GM18502 (cell line): ENCODE measurements around the gene DNMT3A.

Experiments used
- ATAC-seq: cut with Tn5 transposase; IDR thresholded peaks from one replicate; pipeline ENCODE4 v1.9.1; 2021; ENCODE audit warnings: mild to moderate bottlenecking; ENCODE audit not compliant: unreplicated experiment, poor library complexity

Gene DNMT3A

GRCh38 chr2:25347846-25348245 is 6.1 kb upstream of the DNMT3A start:
- no peak for ATAC-seq

DNA sequence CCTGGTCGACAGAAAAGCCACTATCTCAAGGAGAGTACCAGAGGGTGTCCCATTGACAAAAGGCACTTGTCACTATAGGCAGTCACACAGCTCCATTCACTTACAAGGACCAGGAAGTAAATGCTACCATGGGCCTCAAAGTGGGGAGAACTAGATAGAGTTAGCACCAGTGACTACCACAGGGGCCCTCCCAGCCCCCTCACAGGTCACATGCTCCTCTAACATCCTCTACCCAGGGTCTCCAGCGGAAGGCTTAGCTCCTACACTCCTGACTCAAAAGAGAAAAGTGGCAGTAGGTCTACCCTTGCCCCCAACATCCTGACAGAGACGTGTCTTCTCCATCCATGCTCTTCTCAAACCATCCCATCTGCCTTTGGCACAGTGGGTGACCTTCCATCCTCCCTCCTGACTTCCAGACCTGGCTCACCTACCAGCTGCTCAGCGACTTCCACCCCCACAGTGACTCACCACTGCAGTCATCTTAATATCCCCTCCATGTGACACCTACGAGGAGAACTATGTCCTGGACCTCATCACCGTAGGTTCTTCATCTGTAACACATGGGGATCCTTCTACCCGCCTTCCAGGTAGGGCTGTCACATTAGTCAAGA is 5.6 kb upstream of the DNMT3A start:
- no peak for ATAC-seq

DNA sequence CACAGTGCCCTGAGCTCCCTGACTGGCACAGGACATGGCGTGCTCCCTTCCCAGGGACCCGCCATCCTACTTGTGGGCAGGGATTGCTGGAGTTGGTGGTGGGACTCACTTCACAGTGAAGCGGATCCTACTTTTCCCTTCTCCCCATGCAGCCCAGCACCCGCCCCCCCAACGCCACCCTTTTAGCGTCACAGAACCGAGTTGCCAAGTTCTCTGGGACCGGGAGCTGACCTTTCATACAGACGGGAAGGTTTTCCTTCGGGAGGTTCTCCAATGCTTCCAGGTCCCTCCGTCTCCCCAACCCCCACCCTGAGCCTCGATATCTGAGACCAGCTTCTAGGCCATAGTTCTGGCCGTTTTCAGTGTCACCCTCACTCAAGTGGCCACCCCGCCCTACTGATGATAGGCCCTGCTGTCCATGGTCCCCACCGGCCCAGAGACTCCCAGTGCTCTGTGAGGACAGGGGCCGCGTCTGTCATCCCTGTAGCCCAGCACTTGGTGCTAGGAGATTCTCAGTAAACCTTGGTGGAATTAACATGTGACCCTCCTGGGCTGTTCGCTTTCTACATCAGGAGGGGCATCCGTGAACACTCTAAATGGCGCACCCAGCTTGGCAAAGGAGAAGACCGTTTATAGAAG is 1.6 kb upstream of the DNMT3A start:
- no peak for ATAC-seq

- ATAC-seq = peak; percentile 75
These were observed 854 bp upstream of the DNMT3A start for GRCh38 chr2:25342372-25343186.

DNA sequence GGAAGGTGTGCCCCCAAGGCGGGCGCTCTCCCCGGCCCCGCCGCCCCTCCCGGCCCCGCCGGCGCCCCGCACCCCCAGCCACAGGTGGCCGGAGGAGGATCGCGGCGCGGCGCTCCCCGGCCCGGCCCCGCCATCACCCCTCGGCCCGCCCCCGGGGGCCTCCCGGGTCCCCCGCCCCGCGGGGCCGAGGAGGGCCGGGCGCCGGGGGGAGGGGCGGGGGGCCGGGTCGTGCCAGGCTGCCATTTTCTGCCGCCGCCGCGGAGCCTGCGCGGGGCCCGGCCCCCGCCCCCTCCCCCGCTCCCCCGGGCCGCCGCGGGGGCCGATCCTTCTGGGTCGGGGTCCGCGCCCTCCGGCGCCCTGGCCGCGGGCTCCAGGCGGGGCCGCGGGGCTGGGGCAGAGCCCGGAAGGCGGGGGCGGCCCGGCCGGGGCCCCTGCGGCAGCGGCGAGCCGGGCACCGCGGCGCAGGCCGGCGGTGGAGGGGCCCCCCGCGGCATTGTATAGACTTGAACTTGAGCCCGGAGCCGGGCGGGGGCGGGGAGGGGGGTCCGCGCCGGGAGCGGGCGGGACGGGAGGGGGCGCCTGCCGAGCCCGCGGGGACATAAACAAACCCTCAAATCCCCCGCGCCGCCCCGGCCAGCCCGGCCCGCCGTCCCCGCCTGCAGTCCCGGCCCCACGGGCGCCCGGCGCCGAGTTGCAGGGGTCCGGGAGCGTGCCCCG is 556 bp downstream of the DNMT3A start:
- ATAC-seq = peak; percentile 27

DNA sequence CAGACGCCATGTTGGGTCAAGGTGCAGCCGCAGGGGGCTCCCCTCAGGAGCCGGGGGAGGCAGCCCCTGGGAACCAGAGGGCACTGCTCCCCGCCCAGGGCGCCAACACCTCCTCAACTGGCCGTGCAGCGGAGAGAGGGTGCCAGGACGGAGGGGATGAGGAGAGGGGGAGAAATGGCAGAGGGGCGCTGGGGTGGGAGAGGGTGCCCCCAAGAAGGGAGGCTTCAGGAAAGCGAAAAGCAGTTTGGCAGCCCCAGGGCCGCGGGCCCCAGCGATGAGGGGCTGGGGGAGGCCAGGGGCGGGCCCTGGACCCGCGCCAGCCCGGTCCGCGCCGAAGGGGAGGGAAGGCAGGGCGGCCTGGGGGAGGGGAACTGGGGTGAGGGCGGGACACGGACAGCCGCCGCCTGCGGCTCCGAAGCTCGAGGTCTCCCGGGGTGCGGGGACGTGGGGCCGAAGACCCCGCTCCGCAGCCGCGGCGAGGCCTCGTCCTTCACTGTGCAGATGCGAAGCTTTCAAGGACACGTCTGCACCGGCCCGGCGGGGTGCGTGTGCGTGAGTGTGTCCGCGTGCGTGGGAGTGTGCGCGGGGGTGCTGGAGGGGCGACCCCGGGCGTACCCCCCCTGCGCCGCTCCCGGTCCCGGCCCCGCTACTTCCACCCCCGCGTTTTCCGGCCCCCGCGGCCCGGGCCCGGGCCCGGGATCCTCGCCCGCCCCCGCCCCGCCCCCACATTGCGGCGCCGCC is 1.4 kb downstream of the DNMT3A start:
- ATAC-seq = no peak

GRCh38 chr2:25339791-25340180 is 1.9 kb downstream of the DNMT3A start:
- no peak for ATAC-seq

DNA sequence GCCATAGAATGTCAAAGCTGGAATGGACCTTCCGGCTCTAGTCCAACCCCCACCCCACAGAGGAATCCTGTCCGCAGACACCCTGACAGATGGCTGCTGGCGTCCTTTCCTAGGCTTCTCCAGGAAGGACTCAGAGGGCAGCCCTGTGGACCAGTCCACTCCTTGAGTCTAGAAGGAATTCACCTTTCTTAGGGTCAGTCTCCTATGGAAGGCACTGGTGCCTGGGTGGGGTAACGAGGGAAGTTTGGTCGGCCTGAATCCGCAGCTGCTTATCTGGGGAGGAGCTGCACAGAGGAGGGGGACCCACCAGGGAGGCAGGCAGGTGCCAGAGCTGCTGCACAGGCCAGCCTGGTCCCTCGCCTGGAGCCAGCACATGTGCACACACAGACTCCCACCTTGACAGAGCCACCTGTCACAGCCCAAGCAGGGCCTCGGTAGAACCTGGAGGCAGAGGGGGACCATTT is 2.5 kb downstream of the DNMT3A start:
- ATAC-seq = no peak

DNA sequence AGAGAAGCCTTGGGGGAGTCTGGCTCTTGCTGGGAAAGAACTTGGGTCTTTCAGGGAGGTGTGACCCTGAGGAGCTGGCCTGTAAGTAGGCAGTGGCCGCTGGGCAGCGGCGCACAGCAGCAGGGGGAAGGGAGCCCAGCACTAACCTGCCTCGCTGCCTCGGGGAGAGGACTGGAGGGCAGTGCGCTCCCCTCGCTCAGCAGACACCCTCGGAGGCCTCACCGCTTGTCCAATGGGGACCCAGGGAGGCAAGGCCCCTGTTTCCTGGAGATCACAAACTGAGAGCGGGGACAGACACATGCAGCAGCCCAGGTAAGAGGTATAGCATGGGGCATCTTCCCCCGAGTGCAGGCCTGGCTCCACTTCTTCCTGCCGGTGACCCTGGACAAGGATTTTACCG is 3.3 kb downstream of the DNMT3A start:
- no peak for ATAC-seq

- no peak for ATAC-seq
These were observed 3.8 kb downstream of the DNMT3A start for GRCh38 chr2:25337891-25338290.

DNA sequence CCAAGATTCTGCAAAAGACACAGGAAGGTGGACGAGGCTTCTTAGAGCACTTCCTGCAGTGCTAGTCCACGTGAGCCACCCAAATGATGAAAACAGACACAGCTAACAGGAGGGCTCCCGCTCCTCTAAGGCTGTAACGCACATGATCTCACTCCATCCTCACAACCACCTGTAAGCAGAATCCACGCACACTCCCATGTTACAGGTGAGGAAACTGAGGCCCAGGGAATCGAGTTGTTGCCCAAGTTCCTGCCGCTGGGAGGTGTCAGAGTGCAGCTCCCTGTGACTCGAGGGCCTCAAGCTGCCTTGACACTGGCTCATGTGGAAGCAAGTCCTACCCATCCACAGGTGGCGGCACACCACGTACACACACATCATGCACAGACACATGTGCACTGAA is 4.4 kb downstream of the DNMT3A start:
- ATAC-seq = no peak

DNA sequence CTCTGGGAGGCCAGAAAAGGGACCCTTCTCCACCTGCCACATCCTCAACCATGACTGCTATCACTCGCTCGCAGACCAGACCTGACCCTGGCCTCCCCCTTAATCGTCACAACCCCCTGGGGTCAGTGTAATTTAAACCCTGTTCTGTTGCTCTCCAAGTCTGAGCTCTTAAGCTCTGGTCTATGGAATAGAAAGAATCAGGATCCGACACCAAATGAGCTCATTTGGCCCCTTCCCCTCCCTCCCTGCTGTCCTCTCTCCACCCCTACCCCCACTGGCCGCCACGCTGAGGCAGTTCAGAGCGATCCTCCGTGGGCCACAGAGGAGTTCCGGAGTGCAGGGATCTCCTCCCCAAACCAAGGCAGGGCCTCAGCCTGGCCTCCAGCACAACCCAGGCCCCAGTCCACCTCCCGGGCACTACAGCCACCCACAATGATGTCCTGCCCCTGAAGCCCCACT is 5.3 kb downstream of the DNMT3A start:
- ATAC-seq = no peak

DNA sequence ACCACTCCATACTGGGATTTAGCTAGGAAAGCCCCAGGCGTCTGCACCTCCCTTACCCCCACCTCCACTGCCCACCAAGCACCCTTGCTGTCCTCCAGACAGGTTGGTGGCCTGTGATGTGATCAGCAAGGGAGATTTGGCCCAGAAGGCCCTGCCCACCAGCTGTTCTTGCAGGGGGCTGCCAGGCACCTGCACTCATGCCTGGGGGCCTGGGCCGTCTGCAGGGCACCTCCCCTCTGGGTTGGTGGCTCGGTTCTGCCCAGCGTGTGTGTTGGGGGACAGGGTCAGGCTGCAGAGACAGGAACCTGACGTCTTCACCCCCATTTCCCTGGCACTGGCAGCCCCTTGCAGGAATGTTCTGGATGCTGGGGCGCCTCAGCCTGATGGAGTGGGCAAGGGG is 5.8 kb downstream of the DNMT3A start:
- no peak for ATAC-seq

- no peak for ATAC-seq
These were observed 6.5 kb downstream of the DNMT3A start for GRCh38 chr2:25335204-25335603.

DNA sequence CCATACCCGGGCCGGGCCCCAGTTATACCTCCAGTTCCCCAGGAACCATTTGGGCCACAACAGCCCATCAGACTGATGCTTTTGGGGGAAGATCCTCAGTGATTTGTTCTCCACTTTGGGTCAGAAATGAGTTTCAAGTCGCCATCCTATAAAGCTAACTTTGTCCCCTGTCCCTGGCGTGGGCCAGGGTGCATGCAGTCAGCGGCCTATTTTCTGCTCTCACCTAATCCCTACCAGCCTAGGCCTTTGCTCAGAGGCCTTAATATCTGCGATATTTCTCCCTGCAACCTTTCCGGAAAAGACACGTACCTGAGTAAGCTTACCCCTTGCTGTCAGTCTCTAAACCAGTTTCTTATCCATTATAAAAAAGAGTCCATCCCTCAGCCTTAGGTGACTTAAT is 7.2 kb downstream of the DNMT3A start:
- no peak for ATAC-seq

DNA sequence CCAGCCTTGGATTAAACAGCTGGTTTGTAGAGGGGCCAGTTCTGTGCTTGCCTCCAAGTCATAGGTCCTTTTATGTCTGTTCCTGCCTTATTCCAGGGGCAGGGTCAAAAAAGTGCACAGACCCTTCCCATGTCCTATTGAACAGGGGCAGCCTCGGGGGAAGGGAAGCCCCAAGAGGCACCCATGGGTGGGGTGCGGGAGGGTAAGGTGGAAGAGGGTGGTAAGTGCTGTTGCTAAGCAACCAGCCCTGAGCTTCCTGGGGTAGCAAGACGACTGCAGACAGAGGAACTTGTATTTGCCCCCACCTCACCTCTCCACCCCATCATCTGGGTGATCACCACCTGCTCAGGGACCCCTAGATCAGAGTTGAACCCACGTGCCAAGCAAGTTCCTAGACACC is 7.7 kb downstream of the DNMT3A start:
- ATAC-seq = no peak

DNA sequence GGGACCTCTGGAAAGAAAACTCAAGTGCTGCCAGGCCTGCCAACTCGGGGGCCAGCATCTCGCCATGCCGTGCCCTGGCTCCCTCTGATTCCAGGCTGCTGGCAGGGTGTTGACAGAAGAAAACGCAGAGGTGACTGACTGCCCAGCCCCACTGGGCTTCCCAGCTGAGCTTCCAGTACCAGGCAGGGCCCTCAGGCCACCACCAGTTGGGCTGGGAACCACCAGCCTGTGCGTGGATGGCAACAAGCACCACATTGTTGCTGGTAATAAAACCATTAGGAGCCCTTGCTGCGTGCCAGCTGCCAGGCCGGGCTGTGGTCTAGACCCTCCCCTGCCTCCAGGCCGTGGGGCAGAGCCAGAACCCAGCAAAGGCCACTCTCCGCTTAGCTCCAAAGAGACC is 9.2 kb downstream of the DNMT3A start:
- ATAC-seq = no peak

GRCh38 chr2:25331686-25332365 is 9.9 kb downstream of the DNMT3A start:
- ATAC-seq = no peak

DNA sequence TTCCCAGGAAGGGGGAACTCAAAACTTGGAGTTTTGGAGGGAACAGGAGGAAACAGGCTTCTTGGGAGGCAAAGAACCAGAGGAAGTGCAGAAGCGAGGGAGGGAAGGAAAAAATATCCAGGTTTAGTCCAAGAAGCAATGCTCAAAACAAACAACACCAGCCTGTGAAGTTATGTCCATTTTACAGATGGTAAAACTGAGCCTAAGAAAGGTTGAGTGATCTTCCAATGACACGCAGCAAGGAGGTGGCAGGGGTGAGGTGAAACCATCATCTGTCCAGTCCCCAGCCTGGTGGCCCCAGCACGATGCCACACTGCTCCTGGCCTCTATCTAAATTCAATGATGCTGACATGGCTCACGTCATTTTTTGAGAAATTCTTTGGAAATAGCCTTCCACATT is 10.8 kb downstream of the DNMT3A start:
- no peak for ATAC-seq

GRCh38 chr2:25330273-25330672 is 11.5 kb downstream of the DNMT3A start:
- no peak for ATAC-seq
